Type B pancreatic cell (in vitro differentiated cells): ENCODE data around the gene DCLRE1B. TPM values are rescaled to one million over a fixed set of nuclear protein-coding genes. Genes with fewer than 3 reads are reported as not detected.

Experiments used
- DNase-seq: peaks from one replicate; pipeline ENCODE4 v3.0.0; 2021; ENCODE audit warnings: mixed read lengths; ENCODE audit not compliant: unreplicated experiment; ENCODE audit errors: extremely low spot score
- H3K27ac Mint-ChIP-seq: 2 replicates; pipeline ENCODE4 v1.8.0; 2021; ENCODE audit warnings: mild to moderate bottlenecking, mixed read lengths
- H3K27me3 Mint-ChIP-seq: 2 replicates; pipeline ENCODE4 v1.8.0; 2021; ENCODE audit warnings: mixed read lengths
- H3K36me3 Mint-ChIP-seq: 2 replicates; pipeline ENCODE4 v1.8.0; 2021; ENCODE audit warnings: mixed read lengths
- H3K4me1 Mint-ChIP-seq: one replicate; pipeline ENCODE4 v1.8.0; 2021; ENCODE audit warnings: mixed read lengths; ENCODE audit not compliant: unreplicated experiment
- H3K4me3 Mint-ChIP-seq: 2 replicates; pipeline ENCODE4 v1.8.0; 2021; ENCODE audit warnings: mild to moderate bottlenecking, mixed read lengths
- H3K9me3 Mint-ChIP-seq: 2 replicates; pipeline ENCODE4 v1.8.0; 2021; ENCODE audit warnings: mixed read lengths
- CTCF ChIP-seq: fragments of 200-600 bp; sonication (generic); conservative IDR thresholded peaks from 2 replicates; pipeline ENCODE4 v1.5.0; 2021; ENCODE audit warnings: antibody characterized with exemption, mild to moderate bottlenecking
- total RNA-seq: library from RNA; stranded (reverse); gene quantifications from 2 replicates; pipeline ENCODE4 v1.2.1, GENCODE V29; 2021; ENCODE audit warnings: low replicate concordance

The DCLRE1B gene
- total RNA-seq, 1 donor from 2014 or later, result 16.0 TPM

- no peak overlapping the region for H3K27ac Mint-ChIP-seq
- no peaks in the 10 kb centered on the region for H3K4me1 Mint-ChIP-seq
- peaks cover 6% of the 10 kb centered on the region for H3K36me3 Mint-ChIP-seq
- TF ChIP-seq CTCF, result no peak
- H3K9me3 Mint-ChIP-seq, result no peaks in the 10 kb centered on the region
- H3K4me3 Mint-ChIP-seq, result no peak overlapping the region
- no peak for DNase-seq
- H3K27me3 Mint-ChIP-seq, result peaks cover 2% of the 10 kb centered on the region
Observed at GRCh38 chr1:113917400-113918082, 12.4 kb downstream of the DCLRE1B start.

GRCh38 chr1:113918243-113918642 lies 13.1 kb downstream of the DCLRE1B start:
- Mint-ChIP-seq H3K4me3 (no peak overlapping the region), H3K4me1 (no peaks in the 10 kb centered on the region), H3K27ac (no peak overlapping the region), H3K36me3 (peaks cover 6% of the 10 kb centered on the region), H3K9me3 (no peaks in the 10 kb centered on the region), H3K27me3 (peaks cover 7% of the 10 kb centered on the region)
- TF ChIP-seq CTCF, result no peak
- DNase-seq, result no peak

GRCh38 chr1:113922957-113923356 lies 17.8 kb downstream of the DCLRE1B start:
- no peak overlapping the region for H3K27ac Mint-ChIP-seq

GRCh38 chr1:113924473-113924872 lies 19.3 kb downstream of the DCLRE1B start:
- DNase-seq, result no peak
- TF ChIP-seq CTCF, result no peak
- H3K4me3 Mint-ChIP-seq, result no peak overlapping the region
- H3K27me3 Mint-ChIP-seq, result peaks cover 19% of the 10 kb centered on the region
- H3K36me3 Mint-ChIP-seq, result no peaks in the 10 kb centered on the region
- H3K27ac Mint-ChIP-seq, result no peak overlapping the region
- H3K4me1 Mint-ChIP-seq, result peaks cover 9% of the 10 kb centered on the region
- no peaks in the 10 kb centered on the region for H3K9me3 Mint-ChIP-seq

More at GRCh38 chr1:113922957-113923356, 17.8 kb downstream of the DCLRE1B start:
- Mint-ChIP-seq H3K9me3 (no peaks in the 10 kb centered on the region), H3K36me3 (no peaks in the 10 kb centered on the region), H3K4me1 (no peaks in the 10 kb centered on the region), H3K4me3 (no peak overlapping the region), H3K27me3 (peaks cover 19% of the 10 kb centered on the region)
- no peak for TF ChIP-seq CTCF
- no peak for DNase-seq

- no peaks in the 10 kb centered on the region for H3K9me3 Mint-ChIP-seq
- no peak for TF ChIP-seq CTCF
- H3K27ac Mint-ChIP-seq, result peak overlapping the region; percentile 99
- H3K4me1 Mint-ChIP-seq, result peaks cover 31% of the 10 kb centered on the region
- peak overlapping the region; percentile 98 for H3K4me3 Mint-ChIP-seq
- H3K27me3 Mint-ChIP-seq, result peaks cover 11% of the 10 kb centered on the region
- H3K36me3 Mint-ChIP-seq, result no peaks in the 10 kb centered on the region
- no peak for DNase-seq
Observed at GRCh38 chr1:113928187-113928930, 23.2 kb downstream of the DCLRE1B start.
